Parathyroid adenoma (tissue), 2 donors: Measurements from ENCODE around the gene TDRD9.
A peak's percentile ranks its signal among the peaks of the same experiment; 100 is the strongest.

Experiments used
- H2AFZ ChIP-seq: fragments of 300-600 bp; sonication (generic); one replicate; pipeline ENCODE4 v1.7.0; 2017; ENCODE audit warnings: antibody characterized with exemption, mild to moderate bottlenecking
- H3K27ac ChIP-seq: fragments of 300-600 bp; sonication (generic); one replicate; pipeline ENCODE4 v1.7.0; 2017
- H3K27me3 ChIP-seq: fragments of 300-600 bp; sonication (generic); one replicate; pipeline ENCODE4 v1.7.0; 2017; ENCODE audit warnings: low read length; ENCODE audit not compliant: control insufficient read depth, insufficient read depth
- H3K36me3 ChIP-seq: fragments of 300-600 bp; sonication (generic); one replicate; pipeline ENCODE4 v1.7.0; 2017; ENCODE audit warnings: low read length; ENCODE audit not compliant: control insufficient read depth, insufficient read depth
- H3K4me1 ChIP-seq: fragments of 300-600 bp; sonication (generic); one replicate; pipeline ENCODE4 v1.7.0; 2017; ENCODE audit warnings: control low read depth
- H3K4me2 ChIP-seq: fragments of 300-600 bp; sonication (generic); one replicate; pipeline ENCODE4 v1.7.0; 2017; ENCODE audit warnings: low read length
- H3K4me3 ChIP-seq: fragments of 300-600 bp; sonication (generic); one replicate; pipeline ENCODE4 v1.7.0; 2017; ENCODE audit warnings: low read depth, low read length
- H3K79me2 ChIP-seq: fragments of 300-600 bp; sonication (generic); one replicate; pipeline ENCODE4 v1.7.0; 2017; ENCODE audit warnings: control low read depth
- H3K9ac ChIP-seq: fragments of 300-600 bp; sonication (generic); one replicate; pipeline ENCODE4 v1.7.0; 2017; ENCODE audit warnings: mild to moderate bottlenecking
- H3K9me3 ChIP-seq: fragments of 300-600 bp; sonication (generic); one replicate; pipeline ENCODE4 v1.7.0; 2017; ENCODE audit warnings: low read length; ENCODE audit not compliant: control insufficient read depth
- CTCF ChIP-seq: fragments of 300-600 bp; sonication (generic); IDR thresholded peaks from one replicate; pipeline ENCODE4 v1.7.0; 2017; ENCODE audit warnings: antibody characterized with exemption, mild to moderate bottlenecking
- donor health status: primary hyperparathyroidism.

The TDRD9 gene

GRCh38 chr14:103935102-103935501 lies 6.8 kb downstream of the TDRD9 start:
- H3K4me2 ChIP-seq = no peak overlapping the region
- no peaks in the 10 kb centered on the region for H3K27me3 ChIP-seq
- no peak overlapping the region for H3K4me3 ChIP-seq
- no peaks in the 10 kb centered on the region for H3K4me1 ChIP-seq
- TF ChIP-seq CTCF = no peak
- no peak overlapping the region for H3K27ac ChIP-seq
- H3K9me3 ChIP-seq = no peaks in the 10 kb centered on the region
- H3K79me2 ChIP-seq = no peaks in the 10 kb centered on the region
- H3K9ac ChIP-seq = no peak overlapping the region
- H3K36me3 ChIP-seq = no peaks in the 10 kb centered on the region
- no peak overlapping the region for H2AFZ ChIP-seq

GRCh38 chr14:103941462-103941861 lies 13.2 kb downstream of the TDRD9 start:
- no peak overlapping the region for H3K4me3 ChIP-seq
- peaks cover 16% of the 10 kb centered on the region for H3K4me1 ChIP-seq
- no peaks in the 10 kb centered on the region for H3K79me2 ChIP-seq
- H3K4me2 ChIP-seq = no peak overlapping the region
- H3K27ac ChIP-seq = no peak overlapping the region
- no peaks in the 10 kb centered on the region for H3K9me3 ChIP-seq
- no peak overlapping the region for H3K9ac ChIP-seq
- H3K27me3 ChIP-seq = no peaks in the 10 kb centered on the region
- no peaks in the 10 kb centered on the region for H3K36me3 ChIP-seq
- no peak overlapping the region for H2AFZ ChIP-seq
- TF ChIP-seq CTCF = no peak

- Histone ChIP-seq H3K36me3 (no peaks in the 10 kb centered on the region), H3K27ac (peak within 1 kb of the TSS; percentile 73), H3K4me3 (no peak within 1 kb of the TSS), H3K79me2 (no peaks in the 10 kb centered on the region), H2AFZ (no peak within 1 kb of the TSS), H3K9me3 (no peaks in the 10 kb centered on the region), H3K4me1 (peaks cover 16% of the 10 kb centered on the region), H3K27me3 (no peaks in the 10 kb centered on the region), H3K4me2 (peak within 1 kb of the TSS; percentile 16), H3K9ac (no peak within 1 kb of the TSS)
- TF ChIP-seq CTCF = no peak
Observed at GRCh38 chr14:103941973-103942736, 13.9 kb downstream of the TDRD9 start, which contains the start of gene RD3L. Gene RD3L, minus strand, starts transcription at chr14:103942529. Its CDS starts 834 bp downstream, at chr14:103941695.

- Histone ChIP-seq H3K4me2 (peak overlapping the region; percentile 48), H2AFZ (peak overlapping the region; percentile 19), H3K27me3 (no peaks in the 10 kb centered on the region), H3K9me3 (no peaks in the 10 kb centered on the region), H3K27ac (peak overlapping the region; percentile 73), H3K9ac (no peak overlapping the region), H3K79me2 (no peaks in the 10 kb centered on the region), H3K4me3 (peak overlapping the region; percentile 23), H3K36me3 (no peaks in the 10 kb centered on the region), H3K4me1 (peaks cover 16% of the 10 kb centered on the region)
- TF ChIP-seq CTCF = no peak
Observed at GRCh38 chr14:103943673-103944072, 15.4 kb downstream of the TDRD9 start.

GRCh38 chr14:103946975-103947374 lies 18.7 kb downstream of the TDRD9 start:
- TF ChIP-seq CTCF = no peak
- peaks cover 16% of the 10 kb centered on the region for H3K4me1 ChIP-seq
- H3K9me3 ChIP-seq = no peaks in the 10 kb centered on the region
- H2AFZ ChIP-seq = no peak overlapping the region
- no peaks in the 10 kb centered on the region for H3K27me3 ChIP-seq
- no peaks in the 10 kb centered on the region for H3K79me2 ChIP-seq
- no peaks in the 10 kb centered on the region for H3K36me3 ChIP-seq
- no peak overlapping the region for H3K9ac ChIP-seq
- H3K4me2 ChIP-seq = no peak overlapping the region
- no peak overlapping the region for H3K4me3 ChIP-seq
- no peak overlapping the region for H3K27ac ChIP-seq
